HEK293 (cell line): Measurements from ENCODE around the gene YPEL4.
A peak's percentile ranks its signal among the peaks of the same experiment; 100 is the strongest.

Source experiments
- CTCF ChIA-PET: fragments of 350-600 bp; formaldehyde crosslinking; extraction: SDS; loops from one replicate; lab custom pipeline; 2021; ENCODE audit warnings: antibody characterized with exemption; lab: Yijun Ruan, JAX
- POLR2A ChIA-PET: fragments of 300-600 bp; formaldehyde crosslinking; extraction: SDS; loops from one replicate; lab custom pipeline; 2020; ENCODE audit warnings: antibody characterized with exemption, inconsistent platforms; lab: Yijun Ruan, JAX
- H3K27ac ChIP-seq: fragments of 200-500 bp; sonication (Bioruptor generic); 2 replicates; pipeline ENCODE4 v1.5.1; 2014; ENCODE audit warnings: low read depth, low read length, control low read depth, inconsistent platforms; ENCODE audit errors: extremely low read depth
- H3K36me3 ChIP-seq, 2 experiments: fragments of 200-500 bp in 1 of 2; sonication (Bioruptor generic) in 1 of 2; 1 replicate in 1 of 2; 2 replicates in 1 of 2; pipeline ENCODE4 v1.5.1; 2014 to 2017; ENCODE audit warnings: inconsistent platforms in 2 of 2, low read length in 2 of 2; ENCODE audit not compliant: control insufficient read depth in 2 of 2, insufficient read depth in 1 of 2
- H3K4me1 ChIP-seq: fragments of 200-500 bp; sonication (Bioruptor generic); 2 replicates; pipeline ENCODE4 v1.5.1; 2014; ENCODE audit warnings: mild to moderate bottlenecking, low read length, inconsistent platforms; ENCODE audit not compliant: control insufficient read depth, insufficient read depth
- H3K4me3 ChIP-seq: 2 replicates; pipeline ENCODE4 v1.5.1; 2011; ENCODE audit warnings: low read depth, mild to moderate bottlenecking, control low read depth, low read length, moderate library complexity
- H3K9me3 ChIP-seq: fragments of 200-500 bp; sonication (Bioruptor generic); 2 replicates; pipeline ENCODE4 v1.5.1; 2014; ENCODE audit warnings: low read depth, low read length, inconsistent platforms; ENCODE audit not compliant: control insufficient read depth, insufficient read depth
- GFI1B ChIP-seq: fragments of 450-650 bp; formaldehyde crosslinking; IDR thresholded peaks from 2 replicates; pipeline ENCODE4 v1.5.1; 2016; ENCODE audit warnings: missing biosample characterization, missing genetic modification characterization
- GLI2 ChIP-seq: fragments of 450-650 bp; formaldehyde crosslinking; IDR thresholded peaks from 2 replicates; pipeline ENCODE4; 2017; ENCODE audit warnings: missing biosample characterization, missing genetic modification characterization, low read depth, borderline replicate concordance
- GLI4 ChIP-seq: fragments of 450-650 bp; formaldehyde crosslinking; IDR thresholded peaks from 2 replicates; pipeline ENCODE4 v1.5.1; 2016; ENCODE audit warnings: missing biosample characterization, missing genetic modification characterization
- HOXC10 ChIP-seq: sonication (generic); formaldehyde crosslinking; IDR thresholded peaks from 2 replicates; pipeline ENCODE4 v1.8.1; 2023; ENCODE audit warnings: mild to moderate bottlenecking, missing genetic modification reagents
- MEIS1 ChIP-seq: sonication (generic); formaldehyde crosslinking; IDR thresholded peaks from 2 replicates; pipeline ENCODE4 v1.8.1; 2022; ENCODE audit warnings: missing genetic modification reagents, mild to moderate bottlenecking, borderline replicate concordance
- SETDB1 ChIP-seq: IDR thresholded peaks from one replicate; pipeline ENCODE4 v1.6.1; 2017; ENCODE audit warnings: mild to moderate bottlenecking, low read length, moderate library complexity, mixed read lengths; ENCODE audit not compliant: insufficient read length
- ZBTB10 ChIP-seq: fragments of 450-650 bp; formaldehyde crosslinking; IDR thresholded peaks from 2 replicates; pipeline ENCODE4 v1.5.1; 2016; ENCODE audit warnings: missing biosample characterization, missing genetic modification characterization
- ZBTB21 ChIP-seq: fragments of 450-650 bp; formaldehyde crosslinking; IDR thresholded peaks from 2 replicates; pipeline ENCODE4 v1.5.1; 2017; ENCODE audit warnings: missing biosample characterization, missing genetic modification characterization
- ZFP41 ChIP-seq: fragments of 450-650 bp; formaldehyde crosslinking; IDR thresholded peaks from 2 replicates; pipeline ENCODE4 v1.5.1; 2016; ENCODE audit warnings: missing biosample characterization, missing genetic modification characterization, borderline replicate concordance
- ZNF10 ChIP-seq: fragments of 450-650 bp; formaldehyde crosslinking; IDR thresholded peaks from 2 replicates; pipeline ENCODE4 v1.5.1; 2017; ENCODE audit warnings: missing biosample characterization, missing genetic modification characterization
- ZNF121 ChIP-seq: fragments of 450-650 bp; formaldehyde crosslinking; IDR thresholded peaks from 2 replicates; pipeline ENCODE4 v1.5.1; 2016; ENCODE audit warnings: missing biosample characterization, missing genetic modification characterization
- ZNF133 ChIP-seq: fragments of 450-650 bp; formaldehyde crosslinking; IDR thresholded peaks from 2 replicates; pipeline ENCODE4 v1.5.1; 2016; ENCODE audit warnings: missing biosample characterization, missing genetic modification characterization
- ZNF18 ChIP-seq: fragments of 450-650 bp; formaldehyde crosslinking; IDR thresholded peaks from 2 replicates; pipeline ENCODE4 v1.5.1; 2016; ENCODE audit warnings: missing biosample characterization, missing genetic modification characterization
- ZNF248 ChIP-seq: fragments of 450-650 bp; formaldehyde crosslinking; IDR thresholded peaks from 2 replicates; pipeline ENCODE4 v1.5.1; 2017; ENCODE audit warnings: missing biosample characterization, missing genetic modification characterization
- ZNF362 ChIP-seq: fragments of 450-650 bp; formaldehyde crosslinking; IDR thresholded peaks from 2 replicates; pipeline ENCODE4 v1.5.1; 2016; ENCODE audit warnings: missing biosample characterization, missing genetic modification characterization
- ZNF433 ChIP-seq: fragments of 450-650 bp; formaldehyde crosslinking; IDR thresholded peaks from 2 replicates; pipeline ENCODE4 v1.5.1; 2016; ENCODE audit warnings: missing biosample characterization, missing genetic modification characterization, low read depth
- ZNF473 ChIP-seq: fragments of 450-650 bp; formaldehyde crosslinking; IDR thresholded peaks from 2 replicates; pipeline ENCODE4 v1.5.1; 2017; ENCODE audit warnings: missing biosample characterization, missing genetic modification characterization
- ZNF529 ChIP-seq: fragments of 450-650 bp; formaldehyde crosslinking; IDR thresholded peaks from 2 replicates; pipeline ENCODE4 v1.5.1; 2017; ENCODE audit warnings: missing genetic modification characterization, missing biosample characterization; ENCODE audit not compliant: insufficient replicate concordance
- ZNF600 ChIP-seq: fragments of 450-650 bp; formaldehyde crosslinking; IDR thresholded peaks from 2 replicates; pipeline ENCODE4 v1.5.1; 2016; ENCODE audit warnings: missing biosample characterization, missing genetic modification characterization
- ZNF654 ChIP-seq: fragments of 450-650 bp; formaldehyde crosslinking; IDR thresholded peaks from 2 replicates; pipeline ENCODE4 v1.5.1; 2016; ENCODE audit warnings: low read depth, missing biosample characterization, missing genetic modification characterization
- ZNF677 ChIP-seq: fragments of 450-650 bp; IDR thresholded peaks from 2 replicates; pipeline ENCODE4 v1.5.0; 2018; ENCODE audit warnings: missing biosample characterization, mild to moderate bottlenecking, missing genetic modification characterization, moderate library complexity
- ZNF830 ChIP-seq: fragments of 450-650 bp; IDR thresholded peaks from 2 replicates; pipeline ENCODE4 v1.5.0; 2018; ENCODE audit warnings: missing biosample characterization, missing genetic modification characterization, low read depth, mild to moderate bottlenecking, moderate library complexity
- ZNF837 ChIP-seq: fragments of 450-650 bp; formaldehyde crosslinking; IDR thresholded peaks from 2 replicates; pipeline ENCODE4 v1.5.1; 2016; ENCODE audit warnings: missing biosample characterization, missing genetic modification characterization
- ZSCAN23 ChIP-seq: fragments of 450-650 bp; formaldehyde crosslinking; IDR thresholded peaks from 2 replicates; pipeline ENCODE4 v1.5.1; 2016; ENCODE audit warnings: missing biosample characterization, missing genetic modification characterization
- TF ChIP-seq, protein P1 (sequence below): fragments of 450-650 bp; formaldehyde crosslinking; IDR thresholded peaks from 2 replicates; pipeline ENCODE4 v1.5.1; 2016; ENCODE audit warnings: missing biosample characterization, missing genetic modification characterization, low read depth
- TF ChIP-seq, protein P2 (sequence below): fragments of 450-650 bp; formaldehyde crosslinking; IDR thresholded peaks from 2 replicates; pipeline ENCODE4 v1.5.1; 2016; ENCODE audit warnings: missing biosample characterization, missing genetic modification characterization

Gene YPEL4

GRCh38 chr11:57649826-57650738, at the start of gene YPEL4:
Gene YPEL4, minus strand, starts transcription at chr11:57649912. Its CDS starts 2,805 bp downstream, at chr11:57647107.
- peak within 1 kb of the TSS; percentile 42 for H3K4me3 ChIP-seq
- 0 out of 2 replicates have a peak, but pooled peaks cover 6% of the 10 kb centered on the region for H3K4me1 ChIP-seq
- H3K27ac ChIP-seq, result no peak within 1 kb of the TSS
- H3K9me3 ChIP-seq, result no peaks in the 10 kb centered on the region
- ChIA-PET POLR2A (interaction anchor here (0.8 kb wide), 1 partner anchor 11 kb away, joined by 3 read pairs; no protein-coding TSS in a partner anchor), CTCF (interaction anchor here (0.9 kb wide), 1 partner anchor 123 kb away, joined by 4 read pairs; no protein-coding TSS in a partner anchor)
- H3K36me3 ChIP-seq, result no peaks in the 10 kb centered on the region
- TF ChIP-seq ZNF248 (tag by site-specific recombination), result no peak
- TF ChIP-seq ZNF362 (tag by site-specific recombination), result no peak
- peak; percentile 65 for TF ChIP-seq ZNF600 (tag by site-specific recombination)
- no peak for TF ChIP-seq ZNF473 (tag by site-specific recombination)
- TF ChIP-seq ZNF121 (tag by site-specific recombination), result no peak
- TF ChIP-seq ZFP41 (tag by site-specific recombination), result no peak
- TF ChIP-seq SETDB1, result no peak
- no peak for TF ChIP-seq ZSCAN23
- TF ChIP-seq, protein P1, sequence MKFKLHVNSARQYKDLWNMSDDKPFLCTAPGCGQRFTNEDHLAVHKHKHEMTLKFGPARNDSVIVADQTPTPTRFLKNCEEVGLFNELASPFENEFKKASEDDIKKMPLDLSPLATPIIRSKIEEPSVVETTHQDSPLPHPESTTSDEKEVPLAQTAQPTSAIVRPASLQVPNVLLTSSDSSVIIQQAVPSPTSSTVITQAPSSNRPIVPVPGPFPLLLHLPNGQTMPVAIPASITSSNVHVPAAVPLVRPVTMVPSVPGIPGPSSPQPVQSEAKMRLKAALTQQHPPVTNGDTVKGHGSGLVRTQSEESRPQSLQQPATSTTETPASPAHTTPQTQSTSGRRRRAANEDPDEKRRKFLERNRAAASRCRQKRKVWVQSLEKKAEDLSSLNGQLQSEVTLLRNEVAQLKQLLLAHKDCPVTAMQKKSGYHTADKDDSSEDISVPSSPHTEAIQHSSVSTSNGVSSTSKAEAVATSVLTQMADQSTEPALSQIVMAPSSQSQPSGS (tag by site-specific recombination), result no peak
- TF ChIP-seq MEIS1, result no peak
- TF ChIP-seq, protein P2, sequence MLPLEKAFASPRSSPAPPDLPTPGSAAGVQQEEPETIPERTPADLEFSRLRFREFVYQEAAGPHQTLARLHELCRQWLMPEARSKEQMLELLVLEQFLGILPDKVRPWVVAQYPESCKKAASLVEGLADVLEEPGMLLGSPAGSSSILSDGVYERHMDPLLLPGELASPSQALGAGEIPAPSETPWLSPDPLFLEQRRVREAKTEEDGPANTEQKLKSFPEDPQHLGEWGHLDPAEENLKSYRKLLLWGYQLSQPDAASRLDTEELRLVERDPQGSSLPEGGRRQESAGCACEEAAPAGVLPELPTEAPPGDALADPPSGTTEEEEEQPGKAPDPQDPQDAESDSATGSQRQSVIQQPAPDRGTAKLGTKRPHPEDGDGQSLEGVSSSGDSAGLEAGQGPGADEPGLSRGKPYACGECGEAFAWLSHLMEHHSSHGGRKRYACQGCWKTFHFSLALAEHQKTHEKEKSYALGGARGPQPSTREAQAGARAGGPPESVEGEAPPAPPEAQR (tag by site-specific recombination), result no peak
- no peak for TF ChIP-seq ZNF433 (tag by site-specific recombination)
- TF ChIP-seq ZNF529 (tag by site-specific recombination), result no peak
- no peak for TF ChIP-seq ZNF677
- TF ChIP-seq ZNF18 (tag by site-specific recombination), result no peak
- 0 out of 2 replicates have a peak, but pooled peaks have one; percentile 12 for TF ChIP-seq ZNF133 (tag by site-specific recombination)
- no peak for TF ChIP-seq ZNF830
- TF ChIP-seq GLI4 (tag by site-specific recombination), result no peak
- peak; percentile 73 for TF ChIP-seq ZBTB21
- TF ChIP-seq ZNF837 (tag by site-specific recombination), result no peak
- TF ChIP-seq GFI1B (tag by site-specific recombination), result no peak
- no peak for TF ChIP-seq ZNF654 (tag by site-specific recombination)
- TF ChIP-seq GLI2, result no peak
- no peak for TF ChIP-seq ZNF10 (tag by site-specific recombination)
- TF ChIP-seq ZBTB10, result no peak
- TF ChIP-seq HOXC10 (CRISPR knock-in tag), result no peak
